ENCODE measurements around the gene VWA7.
A peak's percentile ranks its signal among the peaks of the same experiment; 100 is the strongest.

Gene VWA7

GRCh38 chr6:31779908-31780307 lies 2.8 kb upstream of the VWA7 start:
- DNase-seq (ENCODE audit: insufficient read length, low spot score), result no peak
- FAIRE-seq, result no peak

- FAIRE-seq, result no peak
Observed at GRCh38 chr6:31778999-31779885, 2.1 kb upstream of the VWA7 start.

GRCh38 chr6:31778193-31778592 lies 1.1 kb upstream of the VWA7 start:
- no peak for DNase-seq (ENCODE audit: insufficient read length, low spot score)
- no peak for FAIRE-seq

More at GRCh38 chr6:31778999-31779885, 2.1 kb upstream of the VWA7 start:
- no peak for DNase-seq (ENCODE audit: insufficient read length, low spot score)

GRCh38 chr6:31777667-31778050 lies 531 bp upstream of the VWA7 start:
- DNase-seq (ENCODE audit: insufficient read length, low spot score), result no peak
- no peak for FAIRE-seq

- DNase-seq (ENCODE audit: insufficient read length, low spot score) (no peak), FAIRE-seq (no peak)
Observed at GRCh38 chr6:31776485-31776988, 591 bp downstream of the VWA7 start.

- no peak for DNase-seq (ENCODE audit: insufficient read length, low spot score)
- no peak for FAIRE-seq
Observed at GRCh38 chr6:31775633-31776484, 1.3 kb downstream of the VWA7 start.

- FAIRE-seq, result no peak
Observed at GRCh38 chr6:31775184-31775583, 1.9 kb downstream of the VWA7 start.

GRCh38 chr6:31771992-31772358 lies 5.2 kb downstream of the VWA7 start:
- DNase-seq (ENCODE audit: insufficient read length, low spot score) (no peak), FAIRE-seq (no peak)

More at GRCh38 chr6:31775184-31775583, 1.9 kb downstream of the VWA7 start:
- DNase-seq (ENCODE audit: insufficient read length, low spot score), result no peak

- DNase-seq (ENCODE audit: insufficient read length, low spot score), result no peak
Observed at GRCh38 chr6:31770860-31771259, 6.3 kb downstream of the VWA7 start.

GRCh38 chr6:31769684-31770371 lies 7.3 kb downstream of the VWA7 start:
- DNase-seq (ENCODE audit: insufficient read length, low spot score) (peak; percentile 85), FAIRE-seq (peak; percentile 62)

More at GRCh38 chr6:31770860-31771259, 6.3 kb downstream of the VWA7 start:
- FAIRE-seq, result no peak

GRCh38 chr6:31768363-31769257 lies 8.5 kb downstream of the VWA7 start:
- FAIRE-seq (no peak), DNase-seq (ENCODE audit: insufficient read length, low spot score) (no peak)

- no peak for DNase-seq (ENCODE audit: insufficient read length, low spot score)
- FAIRE-seq, result no peak
Observed at GRCh38 chr6:31767096-31767645, 10.0 kb downstream of the VWA7 start.

GRCh38 chr6:31765910-31766794 lies 11.0 kb downstream of the VWA7 start:
- FAIRE-seq, result no peak
- DNase-seq (ENCODE audit: insufficient read length, low spot score), result no peak

GRCh38 chr6:31765559-31765909 lies 11.6 kb downstream of the VWA7 start:
- no peak for DNase-seq (ENCODE audit: insufficient read length, low spot score)
- FAIRE-seq, result no peak

- no peak for FAIRE-seq
- no peak for DNase-seq (ENCODE audit: insufficient read length, low spot score)
Observed at GRCh38 chr6:31764198-31764597, 12.9 kb downstream of the VWA7 start.

- DNase-seq (ENCODE audit: insufficient read length, low spot score) (no peak), FAIRE-seq (no peak)
Observed at GRCh38 chr6:31763619-31763940, 13.5 kb downstream of the VWA7 start.

GRCh38 chr6:31762878-31763618 lies 14.1 kb downstream of the VWA7 start:
- DNase-seq (ENCODE audit: insufficient read length, low spot score), result no peak
- no peak for FAIRE-seq

GRCh38 chr6:31762356-31762755 lies 14.8 kb downstream of the VWA7 start, which contains the start of gene SAPCD1:
TSS of gene SAPCD1 (plus strand) at chr6:31762656. CDS start at chr6:31763055, 399 bp downstream.
- no peak for FAIRE-seq

More at GRCh38 chr6:31762356-31762755, 14.8 kb downstream of the VWA7 start, which contains the start of gene SAPCD1:
- DNase-seq (ENCODE audit: insufficient read length, low spot score), result no peak
